ENCODE measurements around the gene PTP4A1. TPM values are rescaled to one million over a fixed set of nuclear protein-coding genes. Genes with fewer than 3 reads are reported as not detected.

Gene PTP4A1
- total RNA-seq, 2 experiments from 2014 or later = 63.6 to 70.2 TPM

- DNase-seq = no peak
- Mint-ChIP-seq H3K27ac (no peak overlapping the region), H3K9me3 (ENCODE audit: low read depth) (no peaks in the 10 kb centered on the region), H3K36me3 (no peaks in the 10 kb centered on the region), H3K4me1 (peaks cover 1% of the 10 kb centered on the region), H3K27me3 (peaks cover 7% of the 10 kb centered on the region), H3K4me3 (no peak overlapping the region)
- no peak for ATAC-seq
- CTCF ChIA-PET = interaction anchor here (1.2 to 1.4 kb wide), 2 partner anchors 10 to 11 kb away, joined by 4 to 6 read pairs; no protein-coding TSS in a partner anchor
Observed at GRCh38 chr6:63609231-63609630, 37.0 kb downstream of the PTP4A1 start.

DNA sequence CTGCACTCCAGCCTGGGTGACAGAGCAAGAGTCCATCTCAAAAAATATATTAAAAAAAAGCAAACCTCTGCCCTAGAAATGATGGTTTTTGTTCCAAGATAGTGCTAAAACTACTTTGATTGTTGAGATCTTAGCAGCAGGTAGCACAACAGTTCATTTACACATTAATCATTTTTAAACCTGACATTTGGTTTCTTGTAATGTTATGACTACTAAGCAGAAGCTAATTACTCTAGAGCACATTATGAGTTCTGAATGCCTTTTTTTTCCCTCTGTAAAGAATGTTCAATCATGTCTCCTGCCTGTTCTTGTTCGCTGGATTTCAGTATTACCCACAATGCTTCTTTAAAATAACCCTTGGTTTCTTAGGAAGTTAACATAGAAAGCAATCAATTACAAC, 38.7 kb downstream of the PTP4A1 start:
- no peak overlapping the region for H3K27ac Mint-ChIP-seq
- H3K9me3 Mint-ChIP-seq (ENCODE audit: low read depth) = no peaks in the 10 kb centered on the region
- peaks cover 10% of the 10 kb centered on the region for H3K27me3 Mint-ChIP-seq
- no peak for DNase-seq
- H3K4me1 Mint-ChIP-seq = peaks cover 1% of the 10 kb centered on the region
- H3K36me3 Mint-ChIP-seq = no peaks in the 10 kb centered on the region
- CTCF ChIA-PET = interaction anchor here (2.1 kb wide), 1 partner anchor 13 kb away, joined by 5 read pairs; no protein-coding TSS in a partner anchor
- H3K4me3 Mint-ChIP-seq = no peak overlapping the region
- ATAC-seq = no peak

- DNase-seq = no peak
- no peak overlapping the region for H3K4me3 Mint-ChIP-seq
- CTCF ChIA-PET = interaction anchor here (2.1 kb wide), 1 partner anchor 13 kb away, joined by 5 read pairs; no protein-coding TSS in a partner anchor
- H3K27ac Mint-ChIP-seq = no peak overlapping the region
- H3K27me3 Mint-ChIP-seq = peaks cover 15% of the 10 kb centered on the region
- ATAC-seq = no peak
- no peaks in the 10 kb centered on the region for H3K9me3 Mint-ChIP-seq (ENCODE audit: low read depth)
- no peaks in the 10 kb centered on the region for H3K36me3 Mint-ChIP-seq
- peaks cover 1% of the 10 kb centered on the region for H3K4me1 Mint-ChIP-seq
Observed at GRCh38 chr6:63611560-63611959, 39.3 kb downstream of the PTP4A1 start.

- DNase-seq (no peak), ATAC-seq (no peak)
- no peaks in the 10 kb centered on the region for H3K9me3 Mint-ChIP-seq (ENCODE audit: low read depth)
- no peak overlapping the region for H3K4me3 Mint-ChIP-seq
- no peak overlapping the region for H3K27ac Mint-ChIP-seq
- H3K4me1 Mint-ChIP-seq = peaks cover 1% of the 10 kb centered on the region
- H3K27me3 Mint-ChIP-seq = peaks cover 30% of the 10 kb centered on the region
- H3K36me3 Mint-ChIP-seq = no peaks in the 10 kb centered on the region
- CTCF ChIA-PET = no interaction called here
Observed at GRCh38 chr6:63615590-63615989, 43.3 kb downstream of the PTP4A1 start.

Other genes with a start within 250 kb of the PTP4A1 start
- gene PHF3, start 63.3 kb downstream of the PTP4A1 start, total RNA-seq = 10 to 100 TPM; 48.1 to 48.2 TPM

All from activated CD8-positive, alpha-beta memory T cell treated with anti-CD3 and anti-CD28 coated beads, Interleukin-2, amount 10 ng/mL, durations not matched to agents 7 days and 5 days (primary cell).